Stomach smooth muscle (tissue), 2 donors: ENCODE data around the gene NAA35.

Experiments
- H3K27ac ChIP-seq: one replicate; pipeline ENCODE4 v1.7.0; 2013; ENCODE audit warnings: mild to moderate bottlenecking, low read length, inconsistent platforms
- H3K27me3 ChIP-seq, 2 donors: one replicate each; pipeline ENCODE4 v1.7.0; 2013; ENCODE audit warnings: low read length in 2 of 2; ENCODE audit not compliant: insufficient read depth in 2 of 2, control insufficient read depth in 1 of 2
- H3K36me3 ChIP-seq, 2 donors: one replicate each; pipeline ENCODE4 v1.7.0; 2013; ENCODE audit warnings: low read length in 2 of 2; ENCODE audit not compliant: control insufficient read depth in 2 of 2, insufficient read depth in 2 of 2
- H3K4me1 ChIP-seq: one replicate; pipeline ENCODE4 v1.7.0; 2013; ENCODE audit warnings: low read length; ENCODE audit not compliant: control insufficient read depth, insufficient read depth
- H3K4me3 ChIP-seq, 2 donors: one replicate each; pipeline ENCODE4 v1.7.0; 2013; ENCODE audit warnings: low read length in 2 of 2
- H3K9ac ChIP-seq, 2 donors: one replicate each; pipeline ENCODE4 v1.7.0; 2013; ENCODE audit warnings: low read length in 2 of 2, mild to moderate bottlenecking in 1 of 2
- H3K9me3 ChIP-seq, 2 donors: one replicate each; pipeline ENCODE4 v1.7.0; 2013; ENCODE audit warnings: low read length in 2 of 2; ENCODE audit not compliant: control insufficient read depth in 2 of 2
- donor health status: healthy.
- donor health status: Pancreatic carcinoma.

Gene NAA35

GRCh38 chr9:86062845-86063693 lies 122.1 kb downstream of the NAA35 start:
- H3K27me3 ChIP-seq, result no peaks in the 10 kb centered on the region
- H3K27ac ChIP-seq, result no peak overlapping the region
- no peaks in the 10 kb centered on the region for H3K9me3 ChIP-seq
- no peak overlapping the region for H3K4me3 ChIP-seq
- no peaks in the 10 kb centered on the region for H3K4me1 ChIP-seq
- H3K9ac ChIP-seq, result no peak overlapping the region
- H3K36me3 ChIP-seq, result peaks cover 0 to 2% of the 10 kb centered on the region in 2 donors

GRCh38 chr9:86064220-86064619 lies 123.3 kb downstream of the NAA35 start:
- no peak overlapping the region for H3K9ac ChIP-seq
- no peak overlapping the region for H3K4me3 ChIP-seq
- H3K27ac ChIP-seq, result no peak overlapping the region
- H3K36me3 ChIP-seq, result peaks cover 2% of the 10 kb centered on the region in 2 donors
- no peaks in the 10 kb centered on the region for H3K9me3 ChIP-seq
- no peaks in the 10 kb centered on the region for H3K27me3 ChIP-seq
- H3K4me1 ChIP-seq, result no peaks in the 10 kb centered on the region

GRCh38 chr9:86069206-86069869 lies 128.4 kb downstream of the NAA35 start:
- no peaks in the 10 kb centered on the region for H3K4me1 ChIP-seq
- peaks cover 3% of the 10 kb centered on the region in 2 donors for H3K36me3 ChIP-seq
- no peaks in the 10 kb centered on the region for H3K9me3 ChIP-seq
- H3K27me3 ChIP-seq, result no peaks in the 10 kb centered on the region
- no peak overlapping the region for H3K4me3 ChIP-seq
- no peak overlapping the region for H3K9ac ChIP-seq
- no peak overlapping the region for H3K27ac ChIP-seq
